ENCODE data around the gene C5orf63.

The C5orf63 gene

GRCh38 chr5:127068493-127069214, 4.6 kb downstream of the C5orf63 start:
- Histone ChIP-seq H3K36me3 (replicated peaks; ENCODE audit: insufficient read depth, low read length) (0 out of 2 replicates have a peak, but pooled peaks cover 3% of the 10 kb centered on the region), H3K4me2 (ENCODE audit: low read depth, low read length) (no peak overlapping the region), H3K9ac (ENCODE audit: low read length) (no peak overlapping the region), H3F3A (ENCODE audit: insufficient read depth, low read length) (0 out of 2 replicates have a peak, but pooled peaks cover 2% of the 10 kb centered on the region), H3K27ac (ENCODE audit: low read length) (no peak overlapping the region), H4K20me1 (ENCODE audit: insufficient read depth, low read length) (no peaks in the 10 kb centered on the region), H3K4me3 (ENCODE audit: low read length) (no peak overlapping the region), H3K27me3 (replicated peaks; ENCODE audit: insufficient read depth, low read length) (no peaks in the 10 kb centered on the region), H3K79me2 (ENCODE audit: low read length) (no peaks in the 10 kb centered on the region), H2AFZ (ENCODE audit: low read length) (no peak overlapping the region), H3K4me1 (ENCODE audit: low read length) (no peaks in the 10 kb centered on the region), H3K9me2 (replicated peaks; ENCODE audit: insufficient read depth, low read length) (no peaks in the 10 kb centered on the region), H3K9me3 (replicated peaks; ENCODE audit: insufficient read depth, low read length) (no peaks in the 10 kb centered on the region)
- TF ChIP-seq CTCF (IDR thresholded peaks at IDR 0.05; ENCODE audit: low read length) (no peak), EZH2 (optimal IDR thresholded peaks at IDR 0.05; ENCODE audit: low read depth, low read length) (no peak), EZH2phosphoT487 (IDR thresholded peaks at IDR 0.05; ENCODE audit: low read length) (no peak)
- DNase-seq = no peak

GRCh38 chr5:127066721-127067120, 6.6 kb downstream of the C5orf63 start:
- Histone ChIP-seq H3K36me3 (replicated peaks; ENCODE audit: insufficient read depth, low read length) (0 out of 2 replicates have a peak, but pooled peaks cover 3% of the 10 kb centered on the region), H3K4me2 (ENCODE audit: low read depth, low read length) (no peak overlapping the region), H3K79me2 (ENCODE audit: low read length) (no peaks in the 10 kb centered on the region), H3K9me3 (replicated peaks; ENCODE audit: insufficient read depth, low read length) (no peaks in the 10 kb centered on the region), H3F3A (ENCODE audit: insufficient read depth, low read length) (no peaks in the 10 kb centered on the region), H4K20me1 (ENCODE audit: insufficient read depth, low read length) (no peaks in the 10 kb centered on the region), H3K4me1 (ENCODE audit: low read length) (no peaks in the 10 kb centered on the region), H3K9ac (ENCODE audit: low read length) (no peak overlapping the region), H3K27ac (ENCODE audit: low read length) (no peak overlapping the region), H3K27me3 (replicated peaks; ENCODE audit: insufficient read depth, low read length) (no peaks in the 10 kb centered on the region), H3K9me2 (replicated peaks; ENCODE audit: insufficient read depth, low read length) (no peaks in the 10 kb centered on the region), H3K4me3 (ENCODE audit: low read length) (no peak overlapping the region), H2AFZ (ENCODE audit: low read length) (no peak overlapping the region)
- TF ChIP-seq EZH2phosphoT487 (IDR thresholded peaks at IDR 0.05; ENCODE audit: low read length) (no peak), EZH2 (optimal IDR thresholded peaks at IDR 0.05; ENCODE audit: low read depth, low read length) (no peak), CTCF (IDR thresholded peaks at IDR 0.05; ENCODE audit: low read length) (no peak)
- no peak for DNase-seq

- no peak for DNase-seq
- Histone ChIP-seq H3K9ac (ENCODE audit: low read length) (no peak overlapping the region), H2AFZ (ENCODE audit: low read length) (no peak overlapping the region), H3K27ac (ENCODE audit: low read length) (no peak overlapping the region), H3K9me2 (replicated peaks; ENCODE audit: insufficient read depth, low read length) (no peaks in the 10 kb centered on the region), H3K79me2 (ENCODE audit: low read length) (no peaks in the 10 kb centered on the region), H4K20me1 (ENCODE audit: insufficient read depth, low read length) (no peaks in the 10 kb centered on the region), H3K36me3 (replicated peaks; ENCODE audit: insufficient read depth, low read length) (0 out of 2 replicates have a peak, but pooled peaks cover 3% of the 10 kb centered on the region), H3K4me3 (ENCODE audit: low read length) (no peak overlapping the region), H3F3A (ENCODE audit: insufficient read depth, low read length) (no peaks in the 10 kb centered on the region), H3K4me2 (ENCODE audit: low read depth, low read length) (no peak overlapping the region), H3K27me3 (replicated peaks; ENCODE audit: insufficient read depth, low read length) (no peaks in the 10 kb centered on the region), H3K9me3 (replicated peaks; ENCODE audit: insufficient read depth, low read length) (no peaks in the 10 kb centered on the region), H3K4me1 (ENCODE audit: low read length) (no peaks in the 10 kb centered on the region)
- TF ChIP-seq EZH2 (optimal IDR thresholded peaks at IDR 0.05; ENCODE audit: low read depth, low read length) (no peak), CTCF (IDR thresholded peaks at IDR 0.05; ENCODE audit: low read length) (no peak), EZH2phosphoT487 (IDR thresholded peaks at IDR 0.05; ENCODE audit: low read length) (no peak)
Observed at GRCh38 chr5:127064253-127064840, 9.0 kb downstream of the C5orf63 start.
